Astrocyte of the spinal cord (primary cell): ENCODE data around the gene GNG3.

Source experiments
- DNase-seq: peaks from one replicate; pipeline ENCODE4 v3.0.0; 2011; ENCODE audit warnings: low read depth, low spot score
- H3K4me3 ChIP-seq: 2 replicates; pipeline ENCODE4 v1.5.1; 2011; ENCODE audit warnings: low read depth, mild to moderate bottlenecking, low read length, moderate library complexity
- CTCF ChIP-seq: IDR thresholded peaks from 2 replicates; pipeline ENCODE4 v1.5.1; 2012; ENCODE audit warnings: low read depth, mild to moderate bottlenecking, low read length, inconsistent platforms
- in situ Hi-C: cut with HindIII; loops from 2 replicates; pipeline ENCODE4 v1.10.0; 2017; ENCODE audit warnings: low sequenced_read_pairs

Gene GNG3

GRCh38 chr11:62707277-62707861 is at the start of gene GNG3, which contains the start of gene BSCL2:
Gene GNG3 (plus strand): TSS chr11:62707676. CDS start chr11:62708296, 620 bp downstream.
Gene BSCL2 (minus strand): TSS chr11:62707424. CDS start chr11:62707195, 229 bp downstream.
- TF ChIP-seq CTCF, result no peak
- H3K4me3 ChIP-seq, result peak within 1 kb of the TSS; percentile 36
- DNase-seq, result no peak
- in situ Hi-C loops, result no loop called here

- H3K4me3 ChIP-seq, result peak overlapping the region; percentile 95
- TF ChIP-seq CTCF, result no peak
- no peak for DNase-seq
- in situ Hi-C loops, result no loop called here
Observed at GRCh38 chr11:62664405-62665074, 42.9 kb upstream of the GNG3 start.

- DNase-seq, result peak; percentile 95
- no peak for TF ChIP-seq CTCF
- in situ Hi-C loops, result no loop called here
- peak within 1 kb of the TSS; percentile 95 for H3K4me3 ChIP-seq
Observed at GRCh38 chr11:62665075-62665598, 42.3 kb upstream of the GNG3 start, which contains the start of the genes C11orf98 and CSKMT. Gene C11orf98 (minus strand): TSS chr11:62665210. CDS start chr11:62665169, 41 bp downstream. Gene CSKMT (plus strand): TSS chr11:62665312. CDS start chr11:62665880, 568 bp downstream.

GRCh38 chr11:62665599-62666258 is 41.7 kb upstream of the GNG3 start:
- peak overlapping the region; percentile 95 for H3K4me3 ChIP-seq
- in situ Hi-C loops, result no loop called here
- DNase-seq, result peak; percentile 77
- TF ChIP-seq CTCF, result peak; percentile 3

GRCh38 chr11:62666259-62666926 is 41.1 kb upstream of the GNG3 start:
- in situ Hi-C loops, result no loop called here
- H3K4me3 ChIP-seq, result peak overlapping the region; percentile 95
- no peak for DNase-seq
- TF ChIP-seq CTCF, result no peak

GRCh38 chr11:62667460-62667859 is 40.0 kb upstream of the GNG3 start:
- no peak overlapping the region for H3K4me3 ChIP-seq
- DNase-seq, result no peak
- in situ Hi-C loops, result no loop called here
- no peak for TF ChIP-seq CTCF
